ENCODE measurements around the gene GPD2. TPM values are rescaled to one million over a fixed set of nuclear protein-coding genes. Genes with fewer than 3 reads are reported as not detected.

The GPD2 gene
- total RNA-seq, 2 donors from 2014 or later: 20.0 to 24.9 TPM

GRCh38 chr2:156471762-156472161, 35.6 kb downstream of the GPD2 start:
- Mint-ChIP-seq H3K9me3 (no peaks in the 10 kb centered on the region), H3K36me3 (ENCODE audit: insufficient read depth in 2 of 2) (peaks cover 0 to under 1% of the 10 kb centered on the region in 2 donors), H3K4me3 (no peak overlapping the region), H3K27me3 (ENCODE audit: low read depth) (no peaks in the 10 kb centered on the region), H3K27ac (no peak overlapping the region), H3K4me1 (ENCODE audit: low read depth) (peaks cover 39% of the 10 kb centered on the region)
- ATAC-seq (replicated peaks in 1 of 2): no peak
- DNase-seq: no peak

GRCh38 chr2:156472686-156473085, 36.5 kb downstream of the GPD2 start:
- H3K27me3 Mint-ChIP-seq (ENCODE audit: low read depth): no peaks in the 10 kb centered on the region
- ATAC-seq (replicated peaks in 1 of 2): peak; percentile 64 to 78
- H3K36me3 Mint-ChIP-seq (ENCODE audit: insufficient read depth in 2 of 2): peaks cover 0 to 1% of the 10 kb centered on the region in 2 donors
- DNase-seq: peak in 1 of 2 donors; percentile 8
- no peak overlapping the region for H3K4me3 Mint-ChIP-seq
- no peaks in the 10 kb centered on the region for H3K9me3 Mint-ChIP-seq
- peaks cover 43% of the 10 kb centered on the region for H3K4me1 Mint-ChIP-seq (ENCODE audit: low read depth)
- H3K27ac Mint-ChIP-seq: peak overlapping the region; percentile 5

DNA sequence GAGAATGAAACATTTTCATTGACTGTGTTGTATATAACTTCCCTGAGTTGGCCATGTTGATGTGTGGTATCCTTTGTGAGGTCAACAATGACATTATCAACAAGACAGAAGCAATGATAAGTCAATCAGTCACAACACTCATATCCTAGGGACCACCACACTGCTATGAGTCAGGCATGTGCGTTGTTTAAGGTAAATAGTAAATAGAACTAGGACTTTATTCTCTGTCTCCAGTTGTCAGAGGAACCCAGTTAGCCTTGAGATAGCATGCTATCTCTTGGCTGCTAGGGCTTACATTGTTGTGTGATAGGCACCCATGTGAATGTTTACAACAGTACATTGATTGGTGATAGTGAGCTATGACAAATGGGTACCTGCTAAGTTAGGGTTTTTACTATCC, 37.3 kb downstream of the GPD2 start:
- Mint-ChIP-seq H3K4me1 (ENCODE audit: low read depth) (peaks cover 39% of the 10 kb centered on the region), H3K36me3 (ENCODE audit: insufficient read depth in 2 of 2) (peaks cover 0 to 1% of the 10 kb centered on the region in 2 donors), H3K27ac (no peak overlapping the region), H3K4me3 (no peak overlapping the region), H3K9me3 (no peaks in the 10 kb centered on the region), H3K27me3 (ENCODE audit: low read depth) (no peaks in the 10 kb centered on the region)
- ATAC-seq (replicated peaks in 1 of 2) (peak; percentile 31 to 36), DNase-seq (no peak)

DNA sequence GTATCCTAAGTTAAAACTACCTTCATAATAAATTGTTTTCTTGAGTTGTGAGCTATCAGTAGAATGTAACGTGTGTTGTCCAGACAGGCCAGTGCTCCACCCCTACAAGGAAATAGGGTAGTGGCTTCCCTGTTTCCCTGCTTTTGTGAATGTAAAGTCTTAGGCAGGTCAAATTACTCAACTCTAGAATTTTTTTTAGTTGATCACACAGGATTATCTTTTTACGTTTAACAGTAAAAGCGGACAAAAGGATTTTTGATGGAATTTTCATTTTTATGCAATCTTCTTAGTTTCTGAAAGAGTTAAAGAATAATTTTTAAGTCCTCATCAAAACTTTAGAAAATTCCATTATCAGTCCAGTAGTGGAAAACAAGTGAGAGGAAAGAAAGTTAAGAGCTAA, 38.2 kb downstream of the GPD2 start:
- ATAC-seq (replicated peaks in 1 of 2): no peak
- peaks cover 0 to 1% of the 10 kb centered on the region in 2 donors for H3K36me3 Mint-ChIP-seq (ENCODE audit: insufficient read depth in 2 of 2)
- H3K27me3 Mint-ChIP-seq (ENCODE audit: low read depth): no peaks in the 10 kb centered on the region
- H3K4me1 Mint-ChIP-seq (ENCODE audit: low read depth): peaks cover 39% of the 10 kb centered on the region
- no peak overlapping the region for H3K4me3 Mint-ChIP-seq
- no peak for DNase-seq
- H3K27ac Mint-ChIP-seq: no peak overlapping the region
- no peaks in the 10 kb centered on the region for H3K9me3 Mint-ChIP-seq

DNA sequence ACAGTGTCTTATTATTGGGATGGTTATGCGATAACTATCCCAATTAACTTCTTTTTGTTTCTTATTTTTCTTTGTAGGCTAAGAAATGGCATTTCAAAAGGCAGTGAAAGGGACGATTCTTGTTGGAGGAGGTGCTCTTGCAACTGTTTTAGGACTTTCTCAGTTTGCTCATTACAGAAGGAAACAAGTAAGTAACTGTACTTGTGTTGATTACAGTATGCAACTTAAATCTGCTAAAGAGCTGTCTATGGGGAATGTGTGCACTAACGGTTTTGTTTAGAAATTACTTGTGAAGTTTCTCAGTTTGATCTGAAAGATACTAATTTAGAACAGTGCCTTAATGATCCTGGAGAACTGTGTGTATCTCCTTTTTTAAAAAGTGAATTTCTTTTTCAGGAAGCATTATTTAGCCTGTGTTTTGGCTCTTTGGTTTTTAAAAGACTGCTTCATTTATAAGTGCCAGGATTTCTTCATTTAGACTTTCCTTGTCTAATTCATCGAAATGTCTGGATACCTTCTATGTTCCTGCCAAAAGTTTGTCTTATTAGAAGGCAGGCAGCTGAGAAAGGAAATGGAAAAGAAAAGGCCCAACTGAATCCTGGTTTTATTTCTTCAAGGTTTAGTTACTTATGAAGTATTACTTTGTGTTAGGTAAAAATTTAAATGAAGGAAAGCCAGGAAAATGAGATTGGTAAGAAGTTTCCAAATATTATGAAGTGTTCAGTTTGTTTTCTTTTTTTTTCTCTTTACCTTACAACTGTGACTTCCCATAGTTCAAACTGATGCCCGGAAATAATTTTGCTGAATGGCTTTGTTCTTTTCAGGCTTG, 40.1 kb downstream of the GPD2 start:
- Mint-ChIP-seq H3K4me1 (ENCODE audit: low read depth) (peaks cover 47% of the 10 kb centered on the region), H3K27ac (peak overlapping the region; percentile 5), H3K4me3 (peak overlapping the region; percentile 3 to 49), H3K27me3 (ENCODE audit: low read depth) (no peaks in the 10 kb centered on the region), H3K36me3 (ENCODE audit: insufficient read depth in 2 of 2) (peaks cover 0 to 1% of the 10 kb centered on the region in 2 donors), H3K9me3 (no peaks in the 10 kb centered on the region)
- DNase-seq (no peak), ATAC-seq (replicated peaks in 1 of 2) (peak in 1 of 2 donors; percentile 35)

DNA sequence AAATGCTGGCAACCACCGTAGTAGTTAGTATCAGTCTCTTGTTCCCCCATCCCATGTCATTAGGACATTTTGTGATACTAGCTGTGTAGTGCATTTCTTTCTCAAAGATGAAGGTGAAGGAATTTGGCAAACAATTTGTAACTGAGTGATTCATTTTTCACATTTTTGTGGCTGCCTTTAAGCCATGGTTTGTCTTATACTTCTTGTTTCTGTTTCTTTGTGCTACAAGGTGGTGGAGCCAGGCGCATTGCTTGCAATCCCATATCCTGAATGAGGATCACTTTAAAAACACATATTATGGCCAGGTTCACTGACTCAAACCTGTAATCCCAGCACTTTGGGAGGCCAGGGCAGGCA, 40.6 kb downstream of the GPD2 start:
- H3K27me3 Mint-ChIP-seq (ENCODE audit: low read depth): no peaks in the 10 kb centered on the region
- DNase-seq (peak in 1 of 2 donors; percentile 19), ATAC-seq (replicated peaks in 1 of 2) (peak; percentile 75)
- H3K27ac Mint-ChIP-seq: peak overlapping the region; percentile 5
- H3K36me3 Mint-ChIP-seq (ENCODE audit: insufficient read depth in 2 of 2): peaks cover 0 to 1% of the 10 kb centered on the region in 2 donors
- H3K4me3 Mint-ChIP-seq: peak overlapping the region; percentile 3 to 49
- H3K9me3 Mint-ChIP-seq: no peaks in the 10 kb centered on the region
- H3K4me1 Mint-ChIP-seq (ENCODE audit: low read depth): peaks cover 42% of the 10 kb centered on the region

DNA sequence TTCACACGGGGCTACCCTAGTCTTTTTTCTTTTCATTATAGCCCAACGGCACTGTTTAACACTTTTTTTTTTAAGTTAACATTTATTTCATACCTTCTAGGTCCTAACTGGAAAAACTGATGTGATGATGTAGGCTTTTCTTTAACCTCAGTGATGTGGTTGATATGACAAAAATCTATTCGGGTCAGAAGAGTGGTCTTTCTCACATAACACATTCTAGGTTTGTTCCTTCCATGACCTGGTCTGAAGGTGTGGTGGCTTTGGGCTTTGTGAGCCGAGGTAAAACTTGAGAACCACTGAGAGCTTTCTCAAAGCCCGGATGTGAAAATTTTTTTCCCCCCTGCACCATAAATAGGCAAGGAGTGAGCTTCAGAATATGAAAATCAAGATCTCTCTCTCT, 44.2 kb downstream of the GPD2 start:
- no peaks in the 10 kb centered on the region for H3K9me3 Mint-ChIP-seq
- no peak overlapping the region for H3K4me3 Mint-ChIP-seq
- no peaks in the 10 kb centered on the region for H3K27me3 Mint-ChIP-seq (ENCODE audit: low read depth)
- DNase-seq: no peak
- ATAC-seq (replicated peaks in 1 of 2): peak; percentile 59 to 72
- H3K36me3 Mint-ChIP-seq (ENCODE audit: insufficient read depth in 2 of 2): peaks cover 0 to 1% of the 10 kb centered on the region in 2 donors
- peak overlapping the region; percentile 44 for H3K27ac Mint-ChIP-seq
- H3K4me1 Mint-ChIP-seq (ENCODE audit: low read depth): peaks cover 42% of the 10 kb centered on the region

- no peak overlapping the region for H3K4me3 Mint-ChIP-seq
- peaks cover 37% of the 10 kb centered on the region for H3K4me1 Mint-ChIP-seq (ENCODE audit: low read depth)
- H3K27ac Mint-ChIP-seq: no peak overlapping the region
- DNase-seq (no peak), ATAC-seq (replicated peaks in 1 of 2) (no peak)
- H3K36me3 Mint-ChIP-seq (ENCODE audit: insufficient read depth in 2 of 2): peaks cover 0 to 1% of the 10 kb centered on the region in 2 donors
- no peaks in the 10 kb centered on the region for H3K9me3 Mint-ChIP-seq
- H3K27me3 Mint-ChIP-seq (ENCODE audit: low read depth): no peaks in the 10 kb centered on the region
These were observed 45.1 kb downstream of the GPD2 start for GRCh38 chr2:156481312-156481711.

DNA sequence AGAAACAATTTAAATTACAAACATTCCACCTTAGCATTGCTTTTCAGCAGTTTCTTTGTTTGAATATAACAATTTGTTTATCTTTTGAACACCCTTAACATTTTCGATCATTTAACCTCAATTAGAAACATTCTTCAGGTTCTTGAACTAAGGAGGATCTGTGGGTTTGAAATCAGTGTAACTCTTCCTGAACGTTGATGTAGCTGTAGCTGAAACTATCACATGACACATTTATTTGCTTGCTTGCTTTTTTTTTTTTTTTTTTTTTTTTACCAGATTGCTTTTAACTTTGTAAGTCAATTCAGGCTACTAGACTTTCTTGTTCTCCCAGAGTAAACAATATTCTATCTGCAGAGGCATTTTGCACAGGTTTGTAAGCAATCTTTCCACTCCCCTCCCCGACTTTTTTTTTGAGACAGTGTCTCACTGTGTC, 47.6 kb downstream of the GPD2 start:
- Mint-ChIP-seq H3K27ac (no peak overlapping the region), H3K27me3 (ENCODE audit: low read depth) (no peaks in the 10 kb centered on the region), H3K4me1 (ENCODE audit: low read depth) (peaks cover 31% of the 10 kb centered on the region), H3K36me3 (ENCODE audit: insufficient read depth in 2 of 2) (no peaks in the 10 kb centered on the region), H3K4me3 (no peak overlapping the region), H3K9me3 (no peaks in the 10 kb centered on the region)
- ATAC-seq (replicated peaks in 1 of 2) (no peak), DNase-seq (no peak)

DNA sequence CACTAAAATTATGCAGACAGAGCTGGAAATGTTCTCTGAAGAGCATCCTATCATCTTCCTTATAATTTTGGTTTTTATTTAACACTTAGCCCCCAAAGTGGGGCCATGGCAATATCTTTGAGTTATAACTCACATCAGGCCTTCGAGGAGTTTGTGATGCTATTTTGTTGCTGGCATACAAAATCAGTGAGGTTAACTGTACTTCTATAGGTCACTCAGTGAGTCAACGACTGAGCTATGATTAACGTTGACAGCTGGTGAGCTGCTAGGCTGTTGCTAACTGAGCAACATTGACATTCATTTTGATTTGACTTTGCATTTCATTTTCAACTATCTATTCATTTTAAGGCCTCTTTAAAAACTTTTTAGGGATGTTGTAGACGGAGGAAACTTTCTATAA, 50.0 kb downstream of the GPD2 start:
- ATAC-seq (replicated peaks in 1 of 2) (peak in 1 of 2 donors; percentile 47), DNase-seq (no peak)
- H3K9me3 Mint-ChIP-seq: no peaks in the 10 kb centered on the region
- H3K4me1 Mint-ChIP-seq (ENCODE audit: low read depth): peaks cover 32% of the 10 kb centered on the region
- H3K36me3 Mint-ChIP-seq (ENCODE audit: insufficient read depth in 2 of 2): no peaks in the 10 kb centered on the region
- H3K4me3 Mint-ChIP-seq: no peak overlapping the region
- no peak overlapping the region for H3K27ac Mint-ChIP-seq
- H3K27me3 Mint-ChIP-seq (ENCODE audit: low read depth): no peaks in the 10 kb centered on the region

GRCh38 chr2:156486614-156487013, 50.4 kb downstream of the GPD2 start:
- no peak overlapping the region for H3K4me3 Mint-ChIP-seq
- peaks cover 36% of the 10 kb centered on the region for H3K4me1 Mint-ChIP-seq (ENCODE audit: low read depth)
- no peak for DNase-seq
- no peaks in the 10 kb centered on the region for H3K9me3 Mint-ChIP-seq
- no peak overlapping the region for H3K27ac Mint-ChIP-seq
- H3K36me3 Mint-ChIP-seq (ENCODE audit: insufficient read depth in 2 of 2): no peaks in the 10 kb centered on the region
- no peaks in the 10 kb centered on the region for H3K27me3 Mint-ChIP-seq (ENCODE audit: low read depth)
- ATAC-seq (replicated peaks in 1 of 2): no peak

DNA sequence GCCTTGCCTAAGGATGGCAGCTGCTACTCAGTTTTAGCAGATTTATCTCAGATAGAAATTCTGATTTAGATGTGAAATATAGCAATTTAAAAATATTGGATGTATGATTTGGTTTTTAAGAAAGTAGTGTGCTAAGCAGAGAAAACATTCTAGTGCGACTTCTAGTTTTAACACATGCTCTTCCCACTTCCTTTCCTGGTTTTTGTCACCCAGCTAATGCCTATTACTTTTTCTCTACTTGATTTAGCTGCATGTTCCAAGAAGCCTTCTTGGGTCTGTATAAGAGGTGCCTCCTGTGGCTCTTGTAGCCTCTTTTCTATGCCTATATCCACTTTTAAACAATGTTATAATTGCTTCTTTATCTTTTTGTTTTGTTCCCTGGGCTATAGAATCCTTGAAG, 53.0 kb downstream of the GPD2 start:
- Mint-ChIP-seq H3K4me3 (peak overlapping the region in 1 of 2 donors; percentile 52), H3K27ac (peak overlapping the region; percentile 84), H3K36me3 (ENCODE audit: insufficient read depth in 2 of 2) (no peaks in the 10 kb centered on the region), H3K27me3 (ENCODE audit: low read depth) (no peaks in the 10 kb centered on the region), H3K9me3 (no peaks in the 10 kb centered on the region), H3K4me1 (ENCODE audit: low read depth) (peaks cover 33% of the 10 kb centered on the region)
- ATAC-seq (replicated peaks in 1 of 2) (peak in 1 of 2 donors; percentile 23), DNase-seq (no peak)

- Mint-ChIP-seq H3K9me3 (no peaks in the 10 kb centered on the region), H3K36me3 (ENCODE audit: insufficient read depth in 2 of 2) (no peaks in the 10 kb centered on the region), H3K4me3 (peak overlapping the region; percentile 47 to 72), H3K4me1 (ENCODE audit: low read depth) (peaks cover 33% of the 10 kb centered on the region), H3K27ac (peak overlapping the region; percentile 90), H3K27me3 (ENCODE audit: low read depth) (no peaks in the 10 kb centered on the region)
- DNase-seq: no peak
- peak; percentile 77 to 81 for ATAC-seq (replicated peaks in 1 of 2)
These were observed 53.7 kb downstream of the GPD2 start for GRCh38 chr2:156489750-156490465.
